Gastroesophageal sphincter (tissue), 4 donors: Measurements from ENCODE around the gene FMNL1. TPM values are rescaled to one million over a fixed set of nuclear protein-coding genes. Genes with fewer than 3 reads are reported as not detected.

Experiments used
- ATAC-seq: fragments of 150-250 bp; one replicate; pipeline ENCODE4 v1.9.1; 2016; ENCODE audit warnings: mild to moderate bottlenecking, moderate library complexity
- H3K27ac ChIP-seq, 4 donors: fragments of 200-600 bp; sonication (generic) in 3 of 4; 1 replicate in 3 of 4; 2 replicates in 1 of 4; pipeline ENCODE4 v1.5.1; 2016 to 2019
- H3K27me3 ChIP-seq: fragments of 200-600 bp; sonication (generic); one replicate; pipeline ENCODE4 v1.5.1; 2019
- H3K36me3 ChIP-seq, 2 donors: fragments of 200-600 bp; sonication (generic); one replicate each; pipeline ENCODE4 v1.5.1; 2019; ENCODE audit warnings: control low read depth in 1 of 2
- H3K4me1 ChIP-seq, 3 donors: fragments of 200-600 bp; sonication (generic); 1 replicate in 2 of 3; 2 replicates in 1 of 3; pipeline ENCODE4 v1.5.1; 2016 to 2019; ENCODE audit warnings: control low read depth in 2 of 3
- H3K4me3 ChIP-seq, 2 donors: fragments of 200-600 bp; sonication (generic); one replicate each; pipeline ENCODE4 v1.5.1; 2019; ENCODE audit warnings: mild to moderate bottlenecking in 1 of 2, moderate library complexity in 1 of 2
- H3K9me3 ChIP-seq, 3 donors: fragments of 200-600 bp; sonication (generic); one replicate each; pipeline ENCODE4 v1.5.1; 2017 to 2019; ENCODE audit warnings: control low read depth in 2 of 3
- CTCF ChIP-seq, 4 experiments: fragments of 200-600 bp in 2 of 4; fragments of 450-650 bp in 2 of 4; sonication (generic) in 1 of 4; IDR thresholded peaks; one replicate each; pipeline ENCODE4 v1.5.1; 2017 to 2019; ENCODE audit warnings: antibody characterized with exemption in 4 of 4, mild to moderate bottlenecking in 2 of 4, moderate library complexity in 2 of 4
- EP300 ChIP-seq: sonication (generic); formaldehyde crosslinking; IDR thresholded peaks from one replicate; pipeline ENCODE4 v1.6.1; 2017; ENCODE audit warnings: antibody characterized with exemption, mild to moderate bottlenecking
- POLR2A ChIP-seq, 2 donors: fragments of 450-650 bp; IDR thresholded peaks; one replicate each; pipeline ENCODE4 v1.6.1; 2017; ENCODE audit warnings: antibody characterized with exemption in 2 of 2, mild to moderate bottlenecking in 2 of 2, moderate library complexity in 1 of 2
- POLR2AphosphoS5 ChIP-seq: sonication (generic); formaldehyde crosslinking; IDR thresholded peaks from one replicate; pipeline ENCODE4 v1.6.1; 2017; ENCODE audit warnings: antibody characterized with exemption
- WGBS, 2 donors: methylation state at CpG; one replicate each; pipeline ENCODE4 v1.1.5; 2018; ENCODE audit warnings: low coverage in 1 of 2; 5-methylcytosine and 5-hydroxymethylcytosine counted together
- total RNA-seq, 4 donors: library from RNA; depleted of rRNA; stranded (reverse); fragments of >200 nt; gene quantifications; one replicate each; pipeline ENCODE4 v1.1.0, GENCODE V29; 2016

The FMNL1 gene
- total RNA-seq, 4 donors from 2014 or later = 12.0 to 21.9 (median 14.9) TPM

GRCh38 chr17:45236282-45236606 is 14.6 kb downstream of the FMNL1 start:
- H3K27me3 ChIP-seq = peaks cover 49% of the 10 kb centered on the region
- peaks cover 0 to 20% (median 10%) of the 10 kb centered on the region in 3 donors for H3K4me1 ChIP-seq
- peaks cover 0 to 9% of the 10 kb centered on the region in 2 donors for H3K36me3 ChIP-seq
- no peak overlapping the region for H3K27ac ChIP-seq
- no peak for ATAC-seq
- WGBS, 2 donors = no CpG with 5 or more reads among the region's 5 CpGs
- no peak for TF ChIP-seq POLR2AphosphoS5
- no peak for TF ChIP-seq POLR2A (IDR thresholded peaks at IDR 0.05)
- H3K4me3 ChIP-seq = no peak overlapping the region
- no peaks in the 10 kb centered on the region for H3K9me3 ChIP-seq

- H3K36me3 ChIP-seq = peaks cover 0 to 13% of the 10 kb centered on the region in 2 donors
- H3K27ac ChIP-seq = no peak overlapping the region
- no peak for ATAC-seq
- no peak for TF ChIP-seq POLR2A (IDR thresholded peaks at IDR 0.05)
- TF ChIP-seq CTCF (IDR thresholded peaks at IDR 0.05) = no peak
- no peak for TF ChIP-seq EP300
- no peak for TF ChIP-seq POLR2AphosphoS5
- no peak overlapping the region for H3K4me3 ChIP-seq
- H3K27me3 ChIP-seq = peaks cover 57% of the 10 kb centered on the region
- H3K9me3 ChIP-seq = no peaks in the 10 kb centered on the region
- no CpG with 5 or more reads among the region's 2 CpGs for WGBS, 2 donors
- peaks cover 0 to 24% (median 6%) of the 10 kb centered on the region in 3 donors for H3K4me1 ChIP-seq
These were observed 16.0 kb downstream of the FMNL1 start for GRCh38 chr17:45237686-45238085.

GRCh38 chr17:45238155-45238774 is 16.6 kb downstream of the FMNL1 start:
- peaks cover 0 to 13% of the 10 kb centered on the region in 2 donors for H3K36me3 ChIP-seq
- no peak overlapping the region for H3K4me3 ChIP-seq
- WGBS, 2 donors = 88 to 92% methylated on average over 4 to 7 of the region's 7 CpGs
- TF ChIP-seq EP300 = no peak
- no peak for TF ChIP-seq POLR2A (IDR thresholded peaks at IDR 0.05)
- TF ChIP-seq CTCF (IDR thresholded peaks at IDR 0.05) = no peak
- no peak for TF ChIP-seq POLR2AphosphoS5
- H3K9me3 ChIP-seq = no peaks in the 10 kb centered on the region
- ATAC-seq = no peak
- H3K4me1 ChIP-seq = peaks cover 0 to 24% (median 6%) of the 10 kb centered on the region in 3 donors
- no peak overlapping the region for H3K27ac ChIP-seq
- peaks cover 57% of the 10 kb centered on the region for H3K27me3 ChIP-seq

GRCh38 chr17:45240905-45241327 is 19.2 kb downstream of the FMNL1 start:
- TF ChIP-seq EP300 (no peak), POLR2A (IDR thresholded peaks at IDR 0.05) (no peak), CTCF (IDR thresholded peaks at IDR 0.05) (no peak), POLR2AphosphoS5 (no peak)
- no peak overlapping the region for H3K27ac ChIP-seq

GRCh38 chr17:45241328-45242028 is 19.8 kb downstream of the FMNL1 start:
- H3K4me3 ChIP-seq = peak overlapping the region in 1 of 2 donors; percentile 48
- peaks cover 0 to 42% of the 10 kb centered on the region in 2 donors for H3K36me3 ChIP-seq
- no peak overlapping the region for H3K27ac ChIP-seq
- no peaks in the 10 kb centered on the region for H3K9me3 ChIP-seq
- H3K27me3 ChIP-seq = peaks cover 41% of the 10 kb centered on the region
- ATAC-seq = peak; percentile 16
- no CpG with 5 or more reads among the region's 62 CpGs for WGBS, 2 donors
- TF ChIP-seq POLR2AphosphoS5 = no peak
- no peak for TF ChIP-seq CTCF (IDR thresholded peaks at IDR 0.05)
- TF ChIP-seq EP300 = no peak
- no peak for TF ChIP-seq POLR2A (IDR thresholded peaks at IDR 0.05)
- H3K4me1 ChIP-seq = peaks cover 0 to 26% (median 8%) of the 10 kb centered on the region in 3 donors

More at GRCh38 chr17:45240905-45241327, 19.2 kb downstream of the FMNL1 start:
- H3K9me3 ChIP-seq = no peaks in the 10 kb centered on the region
- no peak for ATAC-seq
- H3K4me3 ChIP-seq = peak overlapping the region in 1 of 2 donors; percentile 48
- H3K36me3 ChIP-seq = peaks cover 0 to 38% of the 10 kb centered on the region in 2 donors
- 83% methylated on average over 1 of the region's 21 CpGs; no CpG with 5 or more reads in 1 of the 2 donors for WGBS, 2 donors
- H3K27me3 ChIP-seq = peaks cover 47% of the 10 kb centered on the region
- H3K4me1 ChIP-seq = peaks cover 0 to 24% (median 6%) of the 10 kb centered on the region in 3 donors
